Cardiac muscle cell (in vitro differentiated cells and primary cell): ENCODE results near the gene UBC. TPM values are rescaled to one million over a fixed set of nuclear protein-coding genes. Genes with fewer than 3 reads are reported as not detected.

Experiments
- DNase-seq, 2 donors: peaks; one replicate each; pipeline versions ENCODE4 v3.0.0 to v3.0.0-alpha.2; 2010 to 2017; ENCODE audit warnings: low read depth in 1 of 2, low spot score in 1 of 2
- H3K27ac ChIP-seq: fragments of 200-600 bp; sonication (generic); 2 replicates; pipeline ENCODE4 v1.5.1; 2016
- H3K27me3 ChIP-seq: fragments of 200-600 bp; sonication (generic); 2 replicates; pipeline ENCODE4 v1.6.0; 2016; ENCODE audit warnings: control low read depth
- H3K36me3 ChIP-seq: fragments of 200-600 bp; sonication (generic); 2 replicates; pipeline ENCODE4 v1.5.1; 2016; ENCODE audit warnings: control low read depth
- H3K4me1 ChIP-seq: fragments of 200-600 bp; sonication (generic); 2 replicates; pipeline ENCODE4 v1.8.1; 2017; ENCODE audit warnings: low read depth, mild to moderate bottlenecking, mixed run types
- H3K4me3 ChIP-seq: fragments of 200-600 bp; sonication (generic); 2 replicates; pipeline ENCODE4 v1.5.1; 2016; ENCODE audit warnings: mild to moderate bottlenecking
- H3K9me3 ChIP-seq: fragments of 200-600 bp; sonication (generic); 2 replicates; pipeline ENCODE4 v1.5.1; 2017; ENCODE audit warnings: low read depth, mild to moderate bottlenecking, control low read depth
- CTCF ChIP-seq: IDR thresholded peaks from 2 replicates; pipeline ENCODE4 v1.5.1; 2012; ENCODE audit warnings: low read depth, mild to moderate bottlenecking, low read length
- polyA plus RNA-seq: library from polyadenylated mRNA; unstranded; fragments of >200 nt; fragmentation: Nextera tagmentation; extraction: Ambion mirVana; gene quantifications from 2 replicates; pipeline ENCODE4 v1.2.1, GENCODE V29; 2016
- total RNA-seq: library from RNA; depleted of rRNA; stranded (reverse); fragments of >200 nt; gene quantifications from 2 replicates; pipeline ENCODE4 v1.2.3, GENCODE V29; 2016

UBC gene
- total and polyA plus RNA-seq, 2 experiments from 2014 or later = 897 to 1,139 TPM

DNA sequence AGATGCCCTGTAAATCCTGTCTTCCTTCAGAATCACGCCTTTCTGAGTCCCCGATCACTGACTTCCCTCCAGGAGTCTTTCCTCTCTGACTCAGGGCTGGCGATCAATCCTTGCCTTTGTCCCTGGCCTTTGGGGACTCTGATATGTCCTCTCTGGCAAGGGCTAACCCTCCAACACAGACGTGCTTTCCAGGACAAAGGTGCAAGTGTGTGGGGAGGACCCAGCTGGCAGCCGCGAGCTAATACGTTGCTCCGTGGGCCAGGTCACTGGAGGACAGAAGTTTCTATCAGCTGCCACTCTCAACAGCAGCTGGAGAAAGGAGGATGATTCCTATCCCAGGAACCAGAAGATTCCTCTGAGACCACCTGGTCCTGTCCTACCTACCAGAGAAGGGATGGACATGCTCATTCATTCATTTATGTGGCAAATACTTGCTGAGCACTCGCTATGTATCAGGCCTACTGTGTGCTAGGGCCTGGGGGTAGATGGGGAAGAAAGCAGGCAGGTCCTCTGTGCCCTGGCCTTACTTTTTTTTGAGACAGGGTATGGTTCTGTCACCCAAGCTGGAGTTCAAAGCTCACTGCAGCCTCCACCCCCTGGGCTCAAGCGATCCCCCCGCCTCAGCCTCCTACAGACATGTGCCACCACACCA lies 42.3 kb downstream of the UBC start:
- H3K4me3 ChIP-seq = no peak overlapping the region
- DNase-seq = no peak
- no peaks in the 10 kb centered on the region for H3K9me3 ChIP-seq

GRCh38 chr12:124871297-124871696 lies 43.2 kb downstream of the UBC start:
- Histone ChIP-seq H3K9me3 (no peaks in the 10 kb centered on the region), H3K4me1 (peaks cover 4% of the 10 kb centered on the region), H3K36me3 (no peaks in the 10 kb centered on the region), H3K4me3 (no peak overlapping the region), H3K27me3 (no peaks in the 10 kb centered on the region), H3K27ac (no peak overlapping the region)
- no peak for TF ChIP-seq CTCF
- no peak for DNase-seq

More for the DNA sequence above, 42.3 kb downstream of the UBC start:
- no peak overlapping the region for H3K27ac ChIP-seq
- H3K36me3 ChIP-seq = no peaks in the 10 kb centered on the region
- TF ChIP-seq CTCF = no peak
- H3K27me3 ChIP-seq = no peaks in the 10 kb centered on the region
- H3K4me1 ChIP-seq = peaks cover 4% of the 10 kb centered on the region

DNA sequence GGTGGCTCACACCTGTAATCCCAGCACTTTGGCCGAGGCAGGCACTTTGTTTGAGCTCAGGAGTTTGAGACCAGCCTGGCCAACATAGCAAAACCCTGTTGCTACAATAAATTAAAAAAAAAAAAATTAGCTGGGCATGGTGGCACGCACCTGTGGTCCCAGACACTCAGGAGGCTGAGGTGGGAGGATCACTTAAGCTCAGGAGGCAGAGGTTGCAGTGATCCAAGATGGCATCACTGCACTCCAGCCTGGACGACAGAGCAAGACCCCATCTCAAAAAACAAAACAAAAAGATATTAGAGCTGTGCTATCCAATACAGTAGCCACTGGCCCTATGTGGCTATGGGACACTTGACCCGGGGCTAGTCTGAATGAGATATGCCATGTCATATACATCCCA lies 43.9 kb downstream of the UBC start:
- TF ChIP-seq CTCF = no peak
- Histone ChIP-seq H3K27ac (no peak overlapping the region), H3K36me3 (no peaks in the 10 kb centered on the region), H3K4me3 (no peak overlapping the region), H3K27me3 (no peaks in the 10 kb centered on the region), H3K4me1 (peaks cover 2% of the 10 kb centered on the region), H3K9me3 (no peaks in the 10 kb centered on the region)
- no peak for DNase-seq

- DNase-seq = no peak
- Histone ChIP-seq H3K27ac (no peak overlapping the region), H3K9me3 (no peaks in the 10 kb centered on the region), H3K27me3 (no peaks in the 10 kb centered on the region), H3K4me1 (no peaks in the 10 kb centered on the region), H3K4me3 (no peak overlapping the region), H3K36me3 (no peaks in the 10 kb centered on the region)
- TF ChIP-seq CTCF = no peak
Observed at GRCh38 chr12:124869059-124869665, 45.3 kb downstream of the UBC start.

- Histone ChIP-seq H3K9me3 (no peaks in the 10 kb centered on the region), H3K4me1 (no peaks in the 10 kb centered on the region), H3K27me3 (no peaks in the 10 kb centered on the region), H3K27ac (no peak overlapping the region), H3K4me3 (no peak overlapping the region), H3K36me3 (no peaks in the 10 kb centered on the region)
- DNase-seq = no peak
- TF ChIP-seq CTCF = no peak
Observed at GRCh38 chr12:124868252-124869058, 46.0 kb downstream of the UBC start.
